Natural killer cell treated with Interleukin-12 subunit alpha and Interleukin-12 subunit beta and Interleukin-15 and Interleukin-18, amount 100 ng/mL, for 72 hours (primary cell): ENCODE data around the gene PXDC1. TPM values are rescaled to one million over a fixed set of nuclear protein-coding genes. Genes with fewer than 3 reads are reported as not detected.
"Not testable (repeated sequence)": the region's sequence is repeated elsewhere in the genome, so short reads cannot be mapped to it uniquely, and the experiment has no call there.

ENCODE experiments used
- ATAC-seq, 2 donors: fragments of 150-1000 bp; cut with Tn5 transposase in 1 of 2; sonication (Bioruptor Pico), chemical (Tn5 transposase) in 1 of 2; 2 replicates each; pipeline ENCODE4 v1.10.0; 2021
- DNase-seq: peaks from one replicate; pipeline ENCODE4 v3.0.0; 2022; ENCODE audit warnings: low spot score
- H3K27ac Mint-ChIP-seq, 2 donors: 1 replicate in 1 of 2; 2 replicates in 1 of 2; pipeline ENCODE4 v1.8.0; 2022; ENCODE audit warnings: mixed read lengths in 2 of 2, mild to moderate bottlenecking in 1 of 2, moderate library complexity in 1 of 2
- H3K27me3 Mint-ChIP-seq, 2 donors: 1 replicate in 1 of 2; 2 replicates in 1 of 2; pipeline ENCODE4 v1.8.0; 2022; ENCODE audit warnings: mixed read lengths in 2 of 2
- H3K36me3 Mint-ChIP-seq: one replicate; pipeline ENCODE4 v1.8.0; 2022; ENCODE audit warnings: mixed read lengths
- H3K4me1 Mint-ChIP-seq, 2 donors: 1 replicate in 1 of 2; 2 replicates in 1 of 2; pipeline ENCODE4 v1.8.0; 2022; ENCODE audit warnings: low read depth in 2 of 2, mixed read lengths in 2 of 2, mild to moderate bottlenecking in 1 of 2
- H3K4me3 Mint-ChIP-seq: one replicate; pipeline ENCODE4 v1.8.0; 2022; ENCODE audit warnings: mixed read lengths
- H3K9me3 Mint-ChIP-seq: 2 replicates; pipeline ENCODE4 v1.8.0; 2022; ENCODE audit warnings: mixed read lengths
- total RNA-seq, 2 donors: library from RNA; stranded (reverse); gene quantifications; one replicate each; pipeline ENCODE4 v1.2.3, GENCODE V29; 2022

Gene PXDC1
- total RNA-seq, 2 donors from 2014 or later: 0.62 to 2.3 TPM

GRCh38 chr6:3720770-3721169 lies 30.7 kb downstream of the PXDC1 start:
- not testable (repeated sequence) for H3K27ac Mint-ChIP-seq, H3K4me1 Mint-ChIP-seq, H3K36me3 Mint-ChIP-seq, H3K9me3 Mint-ChIP-seq, DNase-seq, H3K27me3 Mint-ChIP-seq, ATAC-seq, H3K4me3 Mint-ChIP-seq

- Mint-ChIP-seq H3K4me3 (no peak overlapping the region), H3K27ac (no peak overlapping the region), H3K27me3 (peaks cover 0 to 7% of the 10 kb centered on the region in 2 donors), H3K9me3 (no peaks in the 10 kb centered on the region), H3K36me3 (no peaks in the 10 kb centered on the region), H3K4me1 (no peaks in the 10 kb centered on the region)
- DNase-seq (no peak), ATAC-seq (no peak)
Measured at GRCh38 chr6:3719462-3720308, 31.8 kb downstream of the PXDC1 start.

DNA sequence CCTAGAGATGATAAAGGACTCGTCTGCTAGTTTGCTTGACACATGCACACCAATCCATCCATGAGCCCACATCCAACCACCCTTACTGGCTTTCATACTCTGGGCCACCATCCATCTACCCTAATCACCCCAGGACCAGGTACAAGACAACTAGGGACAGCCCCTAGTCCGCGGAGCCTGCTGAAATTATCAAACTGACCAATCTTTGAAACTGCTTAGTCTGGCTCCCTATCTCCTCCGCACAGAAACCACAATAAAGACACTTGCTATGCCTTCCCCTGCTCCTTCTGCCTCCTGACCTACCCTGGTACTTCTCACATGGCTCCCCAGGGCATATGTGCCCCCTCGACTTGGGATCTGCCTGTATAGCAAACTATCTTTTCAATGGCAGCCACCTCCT lies 33.1 kb downstream of the PXDC1 start:
- Mint-ChIP-seq H3K27ac (no peak overlapping the region), H3K4me1 (no peaks in the 10 kb centered on the region), H3K4me3 (no peak overlapping the region), H3K36me3 (no peaks in the 10 kb centered on the region), H3K27me3 (peaks cover 3 to 13% of the 10 kb centered on the region in 2 donors), H3K9me3 (no peaks in the 10 kb centered on the region)
- DNase-seq: no peak
- peak in 1 of 2 donors; percentile 45 for ATAC-seq

DNA sequence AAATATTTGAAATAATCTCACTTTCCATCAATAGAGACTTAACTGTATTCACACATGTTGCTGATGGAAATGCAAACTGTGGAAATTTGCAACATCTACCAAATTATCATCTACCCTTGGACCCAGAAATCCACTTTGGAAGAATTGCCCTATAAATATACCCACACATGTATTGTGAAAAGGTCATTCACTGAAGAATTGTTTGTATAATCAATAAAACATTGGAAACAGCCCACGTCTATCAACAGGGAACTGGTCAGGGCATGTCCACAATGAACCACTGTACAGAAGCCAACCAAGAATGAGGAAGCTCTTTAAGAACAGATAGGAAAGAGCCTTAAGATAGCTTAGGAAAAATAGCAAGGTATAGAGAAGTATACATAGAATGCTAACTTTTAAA lies 36.2 kb downstream of the PXDC1 start:
- H3K36me3 Mint-ChIP-seq: no peaks in the 10 kb centered on the region
- peaks cover 3 to 14% of the 10 kb centered on the region in 2 donors for H3K27me3 Mint-ChIP-seq
- H3K4me1 Mint-ChIP-seq: no peaks in the 10 kb centered on the region
- no peak overlapping the region for H3K27ac Mint-ChIP-seq
- ATAC-seq: no peak
- no peak for DNase-seq
- H3K4me3 Mint-ChIP-seq: no peak overlapping the region
- no peaks in the 10 kb centered on the region for H3K9me3 Mint-ChIP-seq

- ATAC-seq (no peak), DNase-seq (no peak)
- no peak overlapping the region for H3K27ac Mint-ChIP-seq
- no peaks in the 10 kb centered on the region for H3K4me1 Mint-ChIP-seq
- H3K36me3 Mint-ChIP-seq: no peaks in the 10 kb centered on the region
- H3K4me3 Mint-ChIP-seq: no peak overlapping the region
- no peaks in the 10 kb centered on the region for H3K9me3 Mint-ChIP-seq
- H3K27me3 Mint-ChIP-seq: peaks cover 3 to 14% of the 10 kb centered on the region in 2 donors
Measured at GRCh38 chr6:3714768-3715167, 36.7 kb downstream of the PXDC1 start.

DNA sequence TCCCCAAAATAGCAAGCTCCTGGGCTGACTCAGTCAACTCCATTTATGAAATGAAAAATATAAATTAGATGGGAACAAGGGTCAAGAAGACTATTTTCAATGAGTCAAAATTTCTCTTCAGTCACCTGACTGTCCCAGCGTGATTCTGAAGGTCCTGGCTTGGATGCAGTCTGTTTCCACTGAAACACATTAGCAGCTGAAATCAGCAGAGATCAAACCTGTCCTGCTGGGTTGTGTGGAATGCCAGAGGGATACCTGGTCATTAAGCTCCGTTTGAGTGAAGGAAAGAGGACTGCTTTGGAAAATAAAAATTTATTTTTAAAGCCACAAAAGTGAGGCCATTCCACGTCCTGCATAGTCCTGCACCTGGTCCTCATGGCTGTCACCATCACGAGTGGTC lies 37.4 kb downstream of the PXDC1 start:
- ATAC-seq (no peak), DNase-seq (no peak)
- Mint-ChIP-seq H3K27me3 (peaks cover 3 to 14% of the 10 kb centered on the region in 2 donors), H3K4me1 (no peaks in the 10 kb centered on the region), H3K4me3 (no peak overlapping the region), H3K36me3 (no peaks in the 10 kb centered on the region), H3K9me3 (no peaks in the 10 kb centered on the region), H3K27ac (no peak overlapping the region)

- Mint-ChIP-seq H3K4me3 (no peak overlapping the region), H3K27ac (no peak overlapping the region), H3K9me3 (no peaks in the 10 kb centered on the region), H3K4me1 (no peaks in the 10 kb centered on the region), H3K27me3 (peaks cover 3 to 7% of the 10 kb centered on the region in 2 donors), H3K36me3 (no peaks in the 10 kb centered on the region)
- no peak for DNase-seq
- ATAC-seq: no peak
Measured at GRCh38 chr6:3712827-3713665, 38.5 kb downstream of the PXDC1 start.

- ATAC-seq (no peak), DNase-seq (no peak)
- Mint-ChIP-seq H3K27ac (no peak overlapping the region), H3K4me3 (no peak overlapping the region), H3K9me3 (no peaks in the 10 kb centered on the region), H3K27me3 (peaks cover 7 to 13% of the 10 kb centered on the region in 2 donors), H3K4me1 (no peaks in the 10 kb centered on the region), H3K36me3 (no peaks in the 10 kb centered on the region)
Measured at GRCh38 chr6:3711776-3712175, 39.7 kb downstream of the PXDC1 start.

GRCh38 chr6:3710403-3710802 lies 41.1 kb downstream of the PXDC1 start:
- no peak for DNase-seq
- Mint-ChIP-seq H3K27ac (no peak overlapping the region), H3K27me3 (peaks cover 10 to 22% of the 10 kb centered on the region in 2 donors), H3K4me3 (no peak overlapping the region), H3K4me1 (no peaks in the 10 kb centered on the region), H3K36me3 (no peaks in the 10 kb centered on the region), H3K9me3 (no peaks in the 10 kb centered on the region)
- no peak for ATAC-seq

GRCh38 chr6:3708540-3708939 lies 43.0 kb downstream of the PXDC1 start:
- ATAC-seq (no peak), DNase-seq (no peak)
- H3K4me1 Mint-ChIP-seq: no peaks in the 10 kb centered on the region
- no peaks in the 10 kb centered on the region for H3K36me3 Mint-ChIP-seq
- peaks cover 18 to 31% of the 10 kb centered on the region in 2 donors for H3K27me3 Mint-ChIP-seq
- no peak overlapping the region for H3K27ac Mint-ChIP-seq
- no peak overlapping the region for H3K4me3 Mint-ChIP-seq
- no peaks in the 10 kb centered on the region for H3K9me3 Mint-ChIP-seq

DNA sequence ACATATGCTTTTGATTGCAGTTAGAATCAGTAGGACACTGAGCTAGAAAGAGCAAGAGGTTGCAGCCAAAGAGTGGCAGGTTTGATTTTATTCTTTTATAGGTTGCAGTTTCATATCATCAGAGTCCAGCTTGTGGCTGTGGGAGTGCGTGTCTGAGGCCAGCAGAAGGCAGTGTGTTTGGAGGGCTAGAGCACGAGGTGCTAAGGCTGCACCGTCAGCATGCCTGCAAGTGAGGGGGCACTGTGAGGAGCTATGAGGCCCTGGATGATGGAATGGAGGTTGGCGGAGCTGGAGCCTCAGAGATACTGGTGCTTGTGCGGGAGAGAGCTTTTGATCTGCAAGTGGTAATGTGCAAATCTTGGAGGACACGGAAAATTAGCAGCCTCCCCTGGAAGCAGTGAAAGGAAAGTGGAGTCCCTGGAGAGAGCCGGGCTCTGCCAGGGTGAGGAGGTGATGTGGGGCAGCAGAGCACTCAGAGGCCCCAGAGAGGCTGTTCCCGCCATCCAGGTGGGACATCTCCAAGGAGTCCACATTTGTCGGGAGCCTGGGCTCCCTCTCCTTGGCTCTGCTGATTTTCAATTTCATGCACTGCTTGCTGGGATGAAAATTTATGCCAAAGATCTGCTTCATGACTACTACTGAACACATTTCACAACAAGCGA lies 43.6 kb downstream of the PXDC1 start:
- ATAC-seq (no peak), DNase-seq (no peak)
- H3K9me3 Mint-ChIP-seq: no peaks in the 10 kb centered on the region
- H3K4me3 Mint-ChIP-seq: no peak overlapping the region
- H3K27ac Mint-ChIP-seq: no peak overlapping the region
- H3K4me1 Mint-ChIP-seq: no peaks in the 10 kb centered on the region
- H3K27me3 Mint-ChIP-seq: peaks cover 20 to 35% of the 10 kb centered on the region in 2 donors
- H3K36me3 Mint-ChIP-seq: no peaks in the 10 kb centered on the region

DNA sequence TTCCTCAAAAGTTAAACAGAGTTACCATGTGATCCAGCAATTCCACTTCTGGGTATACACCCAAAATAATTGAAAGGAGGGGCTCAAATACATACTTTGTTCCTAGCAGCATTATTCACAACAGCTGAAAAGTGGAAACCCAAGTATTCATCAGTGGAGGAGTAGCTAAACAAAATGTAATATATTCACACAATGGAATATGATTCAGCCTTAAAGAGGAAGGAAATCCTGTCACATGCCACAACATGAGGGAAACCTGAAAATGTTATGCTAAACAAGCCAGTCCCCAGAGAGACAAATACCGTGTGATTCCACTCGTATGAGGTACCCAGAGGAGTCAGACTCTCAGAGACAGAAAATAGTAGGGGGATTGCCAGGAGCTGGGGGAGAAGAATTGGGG lies 44.5 kb downstream of the PXDC1 start:
- no peak for ATAC-seq
- H3K4me3 Mint-ChIP-seq: no peak overlapping the region

DNA sequence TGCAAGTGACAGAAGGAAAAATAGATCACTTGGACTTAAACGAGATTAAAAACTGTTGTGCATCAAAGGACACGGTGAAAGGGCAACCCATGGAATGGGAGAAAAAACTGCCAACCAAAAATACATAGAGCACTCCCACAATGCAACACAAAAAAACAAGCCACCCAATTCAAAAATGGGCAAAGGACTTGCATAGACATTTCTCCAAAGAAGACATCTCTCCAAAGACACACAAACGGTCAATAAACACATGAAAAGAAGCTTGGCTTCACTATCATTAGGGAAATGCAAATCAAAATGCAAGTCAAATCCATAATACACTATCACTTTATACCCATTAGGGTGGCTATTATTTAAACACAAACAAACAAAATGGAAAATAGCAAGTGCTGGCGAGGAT lies 45.0 kb downstream of the PXDC1 start:
- no peaks in the 10 kb centered on the region for H3K36me3 Mint-ChIP-seq

More for the DNA sequence above, 44.5 kb downstream of the PXDC1 start:
- no peak overlapping the region for H3K27ac Mint-ChIP-seq
- DNase-seq: no peak
- peaks cover 24 to 42% of the 10 kb centered on the region in 2 donors for H3K27me3 Mint-ChIP-seq
- H3K36me3 Mint-ChIP-seq: no peaks in the 10 kb centered on the region
- H3K4me1 Mint-ChIP-seq: no peaks in the 10 kb centered on the region
- H3K9me3 Mint-ChIP-seq: no peaks in the 10 kb centered on the region

DNA sequence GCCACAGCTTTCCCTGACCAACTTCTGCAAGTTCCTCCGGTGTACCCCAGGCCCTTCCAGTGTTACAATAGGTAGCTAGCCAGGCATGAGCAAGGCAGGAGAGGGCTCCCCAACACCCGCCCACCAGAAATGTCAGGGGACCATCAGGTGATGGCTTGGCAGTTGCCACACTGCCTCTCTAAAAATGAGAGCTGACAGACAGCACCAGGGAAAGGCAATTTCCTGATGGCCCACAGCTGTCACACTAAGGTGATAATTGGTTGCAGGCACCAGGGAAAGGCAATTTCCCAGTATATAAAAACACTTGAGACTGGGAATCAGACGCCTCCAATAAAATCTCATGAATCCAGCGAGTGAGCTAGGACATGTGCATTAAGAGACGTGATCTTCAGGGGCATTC lies 49.9 kb downstream of the PXDC1 start:
- Mint-ChIP-seq H3K9me3 (no peaks in the 10 kb centered on the region), H3K4me1 (no peaks in the 10 kb centered on the region), H3K27ac (no peak overlapping the region), H3K4me3 (no peak overlapping the region), H3K36me3 (no peaks in the 10 kb centered on the region), H3K27me3 (peaks cover 32 to 53% of the 10 kb centered on the region in 2 donors)
- DNase-seq: no peak
- ATAC-seq: no peak

More for the DNA sequence above, 45.0 kb downstream of the PXDC1 start:
- H3K4me1 Mint-ChIP-seq: no peaks in the 10 kb centered on the region
- H3K27me3 Mint-ChIP-seq: peaks cover 24 to 42% of the 10 kb centered on the region in 2 donors
- ATAC-seq: no peak
- H3K9me3 Mint-ChIP-seq: no peaks in the 10 kb centered on the region
- H3K27ac Mint-ChIP-seq: no peak overlapping the region
- H3K4me3 Mint-ChIP-seq: no peak overlapping the region
- no peak for DNase-seq
